GM21786 (cell line): Measurements from ENCODE around the gene MCMBP.
"Not testable (repeated sequence)": the region's sequence is repeated elsewhere in the genome, so short reads cannot be mapped to it uniquely, and the experiment has no call there.

ENCODE experiments used
- ATAC-seq: cut with Tn5 transposase; IDR thresholded peaks from one replicate; pipeline ENCODE4 v1.9.1; 2021; ENCODE audit not compliant: unreplicated experiment

MCMBP gene

DNA sequence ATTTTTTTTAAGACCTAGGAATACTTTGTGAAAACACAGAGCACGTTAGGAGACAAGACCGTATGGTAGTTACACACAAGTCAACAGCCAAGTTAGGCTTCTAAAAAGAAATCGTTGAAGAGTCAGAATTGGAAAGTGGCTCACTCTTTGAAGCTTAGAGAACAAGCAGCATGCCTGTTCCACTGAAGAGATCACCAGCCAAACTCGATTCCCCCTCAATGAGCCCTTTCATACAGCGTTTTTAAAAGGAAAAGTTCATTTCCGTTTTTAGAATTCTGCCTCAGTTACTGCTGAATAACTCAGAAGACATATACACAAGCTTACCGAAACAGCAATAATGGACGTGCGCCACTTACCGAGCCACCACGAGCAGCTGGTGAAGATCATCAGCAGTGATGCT is 41.0 kb downstream of the MCMBP start:
- no peak for ATAC-seq

DNA sequence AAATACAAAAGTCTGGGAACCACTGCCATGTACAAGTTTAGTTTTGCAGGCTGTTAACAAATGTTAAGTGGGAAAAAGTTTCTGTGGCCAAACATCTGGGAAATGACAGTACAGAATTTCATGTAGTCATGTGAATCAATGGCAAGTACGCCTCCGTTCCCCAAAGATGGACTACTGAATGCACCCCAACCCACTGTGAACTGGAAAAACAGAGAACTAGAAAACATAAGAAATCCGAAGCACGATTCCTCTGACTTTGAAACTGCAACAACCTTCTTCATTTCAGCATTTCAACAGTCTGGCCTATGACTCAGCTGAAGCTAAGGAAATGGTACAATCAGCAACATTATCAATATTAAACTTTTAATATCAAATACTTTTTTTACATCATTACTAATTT is 41.8 kb downstream of the MCMBP start:
- ATAC-seq, result no peak

DNA sequence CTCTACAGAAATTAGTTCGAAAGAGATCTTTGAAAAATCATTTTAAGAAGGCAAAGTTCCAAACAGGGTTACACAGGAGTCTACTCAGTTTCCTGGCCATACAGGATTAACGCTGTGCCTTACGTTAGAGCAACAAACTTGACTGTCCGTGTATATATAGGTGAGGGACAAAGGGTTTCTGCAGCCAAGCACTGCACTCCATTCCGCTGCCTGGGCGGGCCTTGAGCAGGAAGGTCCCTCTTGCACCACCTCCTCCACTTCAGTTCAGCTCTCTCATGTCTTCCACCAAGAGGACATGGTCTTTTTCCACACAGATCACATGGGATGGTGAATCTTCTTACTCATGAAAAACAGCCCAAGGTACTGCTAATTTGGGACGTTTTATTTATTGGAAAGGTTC is 43.2 kb downstream of the MCMBP start:
- ATAC-seq, result no peak

DNA sequence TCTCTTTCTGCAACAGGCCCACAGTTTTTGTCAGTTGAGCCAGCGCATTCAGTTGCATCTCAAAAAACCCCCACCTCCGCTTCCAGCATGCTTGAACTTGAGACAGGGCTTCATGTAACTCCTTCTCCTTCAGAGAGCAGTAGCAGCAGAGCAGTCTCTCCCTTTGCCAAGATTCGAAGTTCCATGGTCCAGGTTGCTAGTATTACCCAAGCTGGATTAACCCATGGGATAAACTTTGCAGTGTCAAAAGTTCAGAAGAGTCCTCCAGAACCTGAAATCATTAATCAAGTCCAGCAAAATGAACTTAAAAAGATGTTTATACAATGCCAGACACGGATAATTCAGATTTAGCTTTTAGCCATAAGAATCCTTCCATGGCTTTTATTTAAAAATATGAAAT is 45.2 kb downstream of the MCMBP start:
- ATAC-seq, result no peak

DNA sequence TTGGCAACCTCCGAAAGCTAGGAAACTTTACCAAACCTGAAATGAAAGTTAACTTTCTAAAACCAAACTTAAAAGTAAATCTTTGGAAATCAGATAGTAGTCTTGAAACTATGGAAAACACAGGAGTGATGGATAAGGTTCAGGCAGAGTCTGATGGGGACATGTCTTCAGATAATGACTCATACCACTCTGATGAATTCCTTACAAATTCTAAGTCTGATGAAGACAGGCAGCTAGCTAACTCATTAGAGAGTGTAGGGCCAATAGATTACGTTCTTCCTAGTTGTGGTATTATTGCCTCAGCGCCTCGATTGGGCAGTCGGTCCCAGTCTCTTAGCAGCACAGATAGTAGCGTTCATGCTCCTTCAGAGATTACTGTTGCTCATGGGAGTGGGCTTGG is 45.9 kb downstream of the MCMBP start:
- no peak for ATAC-seq

DNA sequence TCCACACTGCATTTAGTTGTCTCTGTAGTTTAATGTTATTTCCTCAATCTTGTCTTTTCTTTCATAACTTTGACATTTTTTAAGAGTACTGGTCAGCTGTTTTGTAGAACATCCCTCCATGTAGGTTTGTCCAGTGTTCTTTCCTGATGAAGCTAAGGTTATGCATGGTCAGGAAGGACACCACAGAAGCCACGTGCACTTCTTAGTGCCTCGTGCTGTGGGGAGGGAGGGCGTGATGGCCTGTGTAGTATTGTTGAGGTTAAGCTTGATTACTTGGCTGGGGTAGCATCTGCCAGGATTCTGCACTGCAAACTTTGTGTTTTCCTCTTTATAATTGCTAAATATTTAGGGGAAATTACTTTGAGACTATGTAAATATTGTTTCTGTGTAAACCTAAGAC is 48.3 kb downstream of the MCMBP start:
- no peak for ATAC-seq

DNA sequence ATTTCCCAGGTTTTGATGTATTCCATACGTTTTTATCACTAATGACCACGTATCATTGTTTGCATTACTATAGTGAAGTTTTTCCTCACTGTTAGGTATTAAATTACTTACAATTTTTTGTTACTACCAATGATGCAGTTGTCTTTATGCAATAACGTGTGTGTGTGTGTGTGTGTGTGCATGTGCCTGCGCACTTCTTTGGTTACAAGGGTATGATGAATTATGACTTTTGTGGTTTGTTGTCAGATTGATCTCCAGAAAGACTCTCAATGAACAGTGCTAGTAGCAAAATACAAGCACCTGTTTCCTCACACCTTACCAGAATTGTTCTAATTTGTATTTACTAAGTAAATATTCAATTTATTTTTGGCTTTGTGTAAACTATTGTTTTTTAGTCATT is 51.5 kb downstream of the MCMBP start:
- no peak for ATAC-seq

DNA sequence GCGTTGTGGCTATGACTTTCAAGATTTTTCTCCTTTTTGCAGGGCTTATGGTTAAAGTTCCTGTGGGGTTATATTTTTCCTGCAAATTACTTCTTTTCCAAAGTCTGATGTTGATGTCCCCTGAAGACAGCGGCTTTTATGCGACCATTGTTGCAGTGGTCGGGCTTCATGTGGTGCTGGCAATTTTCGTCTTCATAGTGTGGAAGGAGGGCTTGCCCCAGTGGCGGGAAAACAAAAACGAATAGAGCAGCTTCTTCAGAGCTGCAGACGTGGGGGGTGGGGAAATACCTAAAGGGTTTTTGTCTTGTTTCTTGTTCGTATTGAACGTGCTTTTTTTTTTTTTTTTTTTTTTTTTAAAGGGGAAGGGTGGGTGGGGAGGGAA is 53.8 kb downstream of the MCMBP start:
- no peak for ATAC-seq

DNA sequence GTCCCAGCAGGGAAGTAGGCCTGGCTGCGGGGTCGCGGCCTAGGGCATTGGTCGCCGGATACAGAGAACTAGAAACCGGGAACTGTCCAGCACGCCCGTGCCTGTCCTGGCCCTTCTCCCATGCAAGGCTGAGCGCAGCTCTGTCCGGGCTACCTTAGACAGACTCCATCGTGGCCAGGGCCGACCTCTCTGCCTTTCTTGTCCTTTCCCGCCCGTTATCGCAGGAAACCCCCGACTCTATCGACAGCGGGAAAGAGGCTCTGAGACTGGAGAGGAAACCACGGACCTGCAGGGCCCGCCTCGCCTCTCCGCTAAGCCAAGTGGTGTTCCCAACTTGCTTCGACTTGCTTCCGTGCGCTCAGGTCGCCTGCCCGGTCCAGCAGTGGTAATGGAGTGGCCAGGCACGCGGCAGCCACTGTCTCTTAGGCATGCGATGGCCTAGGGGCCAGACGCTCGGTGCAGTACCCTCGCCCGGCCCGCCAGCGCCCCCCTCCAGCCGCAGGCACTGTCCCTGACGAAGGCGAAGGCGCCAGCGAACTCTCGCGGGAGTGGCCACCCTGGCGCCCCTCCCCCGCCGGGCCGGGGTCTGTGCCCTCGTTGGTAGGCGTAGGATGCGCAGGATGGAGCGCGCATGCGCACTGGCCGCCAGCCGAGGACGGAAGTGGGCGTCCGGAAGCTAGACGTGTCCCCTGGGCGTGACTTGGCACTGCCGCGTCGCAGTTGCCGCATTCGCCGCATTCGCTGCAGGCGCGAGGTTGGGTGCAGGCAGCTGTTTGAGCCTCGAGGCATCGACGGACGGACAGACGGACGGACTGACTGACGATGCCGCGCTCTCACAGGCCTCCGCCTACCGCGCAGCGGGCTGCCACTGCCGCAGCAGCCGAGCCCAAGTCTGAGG is 54.4 kb downstream of the MCMBP start:
- ATAC-seq, result no peak

DNA sequence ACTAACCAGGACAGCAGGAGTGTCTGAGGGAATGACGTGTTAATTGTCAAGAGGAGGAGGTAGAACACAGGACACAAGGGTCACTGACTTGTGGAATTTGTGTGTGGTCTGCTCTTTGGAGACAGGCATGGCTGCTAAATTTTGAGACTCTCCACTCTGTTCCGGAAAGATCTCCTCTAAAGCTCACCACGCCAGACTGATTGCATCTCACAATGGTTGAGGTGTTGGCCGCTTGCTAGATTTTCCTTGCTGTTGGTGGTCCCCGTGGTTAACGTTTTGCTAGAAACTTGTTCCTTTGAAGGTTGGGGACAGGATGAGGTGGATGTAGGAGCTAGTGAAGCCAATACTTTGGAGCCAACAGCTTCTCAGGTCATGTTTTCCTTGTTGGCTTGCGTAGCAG is 57.0 kb downstream of the MCMBP start:
- ATAC-seq, result no peak

DNA sequence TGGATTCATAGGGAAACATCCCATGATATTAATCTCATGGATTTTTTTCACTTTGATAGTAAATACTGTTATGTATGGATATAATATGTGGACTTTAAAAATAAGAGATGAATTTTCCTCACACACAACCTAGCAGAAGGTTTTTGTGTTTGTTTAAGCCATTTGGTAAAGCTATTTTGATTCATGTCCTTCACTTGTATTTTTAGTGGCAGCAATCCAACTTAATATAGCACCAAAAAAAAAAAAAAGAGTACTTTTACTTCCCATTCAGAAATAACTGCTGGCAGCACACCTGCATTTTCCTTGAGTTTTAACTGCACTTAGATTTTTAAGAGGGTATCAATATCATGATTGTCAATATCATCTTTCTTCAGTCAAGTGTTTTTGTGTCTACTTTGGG is 60.0 kb downstream of the MCMBP start:
- no peak for ATAC-seq

DNA sequence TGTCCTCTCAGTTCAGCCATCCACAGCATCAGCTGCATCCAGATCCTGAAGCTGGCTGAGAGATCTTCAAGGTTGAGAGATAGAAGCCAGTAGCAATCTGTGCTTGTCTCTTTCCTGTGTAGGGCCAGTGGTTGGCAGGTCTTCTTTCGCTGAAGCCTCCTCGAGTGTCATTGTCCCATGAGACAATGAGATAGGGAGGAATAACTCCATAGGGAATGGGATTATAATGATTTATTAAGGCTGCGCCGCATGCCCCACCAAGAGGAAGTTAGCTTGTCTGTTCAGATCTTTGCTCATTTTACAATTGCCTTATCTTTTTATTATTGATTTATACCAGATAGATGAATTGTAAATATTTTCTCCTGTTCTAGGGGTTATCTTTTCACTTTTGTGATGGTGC is 61.5 kb downstream of the MCMBP start:
- ATAC-seq, result no peak

DNA sequence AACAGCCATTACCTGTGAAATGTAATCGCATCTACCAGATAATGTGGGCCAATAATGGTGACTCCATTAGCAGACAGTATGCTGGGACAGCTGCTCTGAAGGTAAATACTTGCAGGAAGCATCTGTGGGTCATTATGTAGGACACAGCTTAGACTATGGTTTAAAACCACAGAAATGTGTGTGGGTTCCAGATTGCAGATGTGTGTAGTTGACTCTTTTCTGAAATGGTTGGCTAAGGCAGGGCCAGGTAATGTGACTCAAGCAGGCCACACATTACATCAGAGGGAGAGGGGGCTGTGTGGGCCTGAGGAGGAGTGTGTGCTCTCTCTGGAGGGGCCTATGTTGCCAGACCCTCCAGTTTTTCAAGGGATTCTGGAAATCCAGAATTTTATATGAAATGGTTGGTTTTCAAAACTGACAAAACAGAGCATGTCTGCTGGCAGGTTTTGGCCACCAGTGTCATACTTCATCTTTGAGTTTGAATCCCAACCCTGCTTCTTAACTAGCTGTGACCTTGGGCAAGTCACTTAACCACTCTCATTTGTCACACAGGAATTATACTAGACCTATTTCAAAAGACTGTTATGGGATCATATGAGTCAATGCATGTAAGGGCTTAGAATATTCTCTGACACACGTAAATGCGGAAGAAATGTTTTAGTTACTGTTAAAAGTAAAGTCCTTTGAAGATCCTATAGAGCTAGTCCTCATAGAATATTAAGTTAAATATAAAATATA is 64.5 kb downstream of the MCMBP start:
- ATAC-seq, result peak; percentile 52

DNA sequence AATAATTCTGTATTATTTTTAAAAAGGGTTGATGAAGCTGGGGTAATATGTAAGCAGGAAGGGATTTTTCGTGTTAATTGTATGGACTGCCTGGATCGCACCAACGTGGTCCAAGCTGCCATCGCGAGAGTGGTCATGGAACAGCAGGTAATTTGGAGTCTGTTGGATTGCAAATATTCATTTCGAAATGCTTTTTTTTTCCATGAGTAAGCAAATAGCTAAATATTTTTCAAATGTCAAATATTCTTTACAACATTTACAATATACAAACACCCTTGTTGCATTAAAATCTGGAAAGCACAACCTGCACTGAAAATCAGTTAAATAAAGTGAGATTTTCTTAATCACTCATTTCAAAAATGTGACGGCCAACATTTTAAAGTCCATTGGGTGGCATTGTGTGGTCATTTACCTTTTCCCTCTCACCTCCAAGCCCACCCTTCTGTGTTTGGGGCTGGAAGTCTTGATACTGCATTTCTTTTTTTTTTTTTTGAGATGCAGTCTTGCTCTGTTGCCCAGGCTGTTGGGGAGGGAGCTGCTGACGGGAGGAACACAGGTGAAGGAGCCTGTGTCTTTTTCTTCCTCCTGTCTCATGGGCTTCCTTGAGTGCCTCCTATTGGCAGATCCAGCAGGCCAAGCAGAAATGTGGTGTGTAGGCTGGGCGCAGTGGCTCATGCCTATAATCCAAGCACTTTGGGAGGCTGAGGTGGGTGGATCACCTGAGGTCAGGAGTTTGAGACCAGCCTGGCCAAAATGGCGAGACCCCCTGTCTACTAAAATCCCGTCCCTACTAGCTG is 66.1 kb downstream of the MCMBP start:
- no peak for ATAC-seq

DNA sequence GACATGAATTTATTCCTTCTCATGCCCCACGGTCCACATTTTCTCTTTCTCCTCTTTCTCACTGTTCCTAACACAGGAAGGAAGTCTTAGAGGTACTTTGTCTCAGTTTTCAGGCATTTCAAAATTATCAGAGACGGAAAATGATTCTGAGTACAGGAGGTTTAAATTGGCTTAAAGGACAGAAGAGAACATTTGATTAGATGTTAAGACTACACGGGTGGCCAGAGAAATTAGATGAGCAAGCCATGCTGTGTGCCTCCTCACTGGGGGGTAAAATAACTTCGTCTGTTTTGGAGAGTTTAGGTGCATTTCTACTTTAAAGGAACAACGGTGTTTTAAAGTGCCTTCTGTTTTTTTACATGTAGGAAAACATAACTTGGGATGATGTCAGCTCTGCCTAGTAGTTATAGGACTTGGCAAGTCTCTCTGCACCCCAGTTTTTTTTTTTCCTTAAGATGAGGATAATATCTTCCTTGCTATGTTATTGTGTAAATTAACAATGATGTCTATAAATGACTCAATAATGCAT is 66.9 kb downstream of the MCMBP start:
- ATAC-seq, result no peak

DNA sequence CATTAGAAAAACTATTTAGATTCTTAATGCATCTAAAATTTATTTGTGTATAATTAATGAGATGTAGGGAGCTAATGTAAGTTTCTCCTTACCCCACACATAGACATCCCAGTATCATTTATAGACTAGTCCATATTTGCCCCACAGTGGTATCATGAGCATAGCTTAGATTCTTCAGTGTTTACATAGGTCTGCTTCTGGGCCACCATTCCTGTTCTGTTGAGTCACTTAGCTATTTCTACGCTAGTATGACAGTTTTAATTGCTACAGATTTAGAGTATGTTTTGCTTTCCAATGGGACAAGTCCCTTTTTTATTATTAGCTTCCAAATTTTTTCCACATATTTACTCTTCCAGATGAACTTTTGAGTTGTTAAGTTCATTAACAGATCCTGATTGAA is 69.4 kb downstream of the MCMBP start:
- ATAC-seq, result no peak

DNA sequence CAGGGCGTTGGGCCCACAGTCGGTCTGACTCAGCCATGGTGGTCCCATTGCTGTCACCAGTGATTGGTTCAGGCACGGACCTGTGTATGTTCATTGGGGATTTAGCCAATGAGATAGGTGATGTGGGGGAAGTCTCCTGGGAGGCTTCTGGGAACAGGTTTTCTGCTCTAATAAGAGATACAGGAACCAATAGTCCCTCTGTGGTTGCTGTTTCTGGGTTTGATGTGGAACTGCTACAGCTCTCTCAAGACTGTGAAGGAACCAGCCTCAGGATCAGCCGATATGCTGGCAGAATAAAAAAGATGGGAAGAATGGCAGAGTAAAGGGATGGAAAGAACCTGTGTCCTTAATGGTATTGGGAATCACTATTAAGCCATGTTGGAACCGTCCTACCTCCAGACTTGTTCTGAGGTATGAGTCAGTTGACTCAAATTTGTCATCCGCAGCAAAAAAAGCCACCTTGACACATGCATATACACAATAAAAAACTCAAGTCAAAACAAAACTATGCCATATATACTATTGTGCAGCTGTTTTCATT is 70.6 kb downstream of the MCMBP start:
- ATAC-seq, result no peak

DNA sequence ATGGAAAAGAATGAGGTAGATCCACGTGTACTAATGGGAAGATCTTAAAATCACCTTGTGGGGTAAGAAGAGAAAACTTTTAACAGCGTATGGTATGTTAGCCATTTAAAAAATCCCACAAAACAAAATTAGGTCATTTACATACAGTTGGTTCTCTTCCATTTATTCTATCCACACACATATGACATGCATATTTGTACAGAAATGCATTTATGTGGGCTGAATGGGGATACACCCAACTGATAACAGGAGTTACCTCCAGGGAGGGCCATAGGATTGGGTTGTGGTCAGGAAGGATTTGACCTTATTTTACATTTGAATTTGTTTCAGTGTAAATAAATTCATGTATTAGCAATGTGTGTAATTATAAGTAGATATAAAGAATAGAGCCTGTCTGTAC is 71.5 kb downstream of the MCMBP start:
- ATAC-seq, result no peak

DNA sequence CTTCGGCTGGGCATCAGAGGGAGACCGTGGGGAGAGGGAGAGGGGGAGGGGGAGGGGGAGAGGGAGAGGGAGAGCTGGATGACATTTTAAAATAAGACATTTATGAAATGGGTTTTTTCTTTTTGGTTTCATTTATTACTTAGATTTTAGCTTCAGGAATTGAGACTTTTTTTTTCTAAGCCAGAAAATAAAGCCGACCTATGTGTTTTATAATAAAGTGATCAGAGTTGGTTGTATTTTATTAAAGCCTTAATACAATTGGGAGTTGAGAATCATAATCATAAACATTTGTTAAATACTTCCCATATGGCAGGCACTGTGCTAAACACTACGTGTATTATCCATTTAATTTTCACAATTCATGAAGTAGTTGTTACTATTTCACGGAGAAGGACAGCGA is 76.6 kb downstream of the MCMBP start:
- no peak for ATAC-seq

DNA sequence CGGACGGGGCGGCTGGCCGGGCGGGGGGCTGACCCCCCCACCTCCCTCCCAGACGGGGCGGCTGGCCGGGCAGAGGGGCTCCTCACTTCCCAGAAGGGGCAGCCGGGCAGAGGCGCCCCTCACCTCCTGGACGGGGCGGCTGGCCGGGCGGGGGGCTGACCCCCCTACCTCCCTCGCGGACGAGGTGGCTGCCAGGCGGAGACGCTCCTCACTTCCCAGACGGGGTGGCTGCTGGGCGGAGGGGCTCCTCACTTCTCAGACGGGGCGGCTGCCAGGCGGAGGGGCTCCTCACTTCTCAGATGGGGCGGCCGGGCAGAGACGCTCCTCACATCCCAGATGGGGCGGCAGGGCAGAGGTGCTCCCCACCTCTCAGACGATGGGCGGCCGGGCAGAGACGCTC is 77.5 kb downstream of the MCMBP start:
- ATAC-seq, result not testable (repeated sequence)

DNA sequence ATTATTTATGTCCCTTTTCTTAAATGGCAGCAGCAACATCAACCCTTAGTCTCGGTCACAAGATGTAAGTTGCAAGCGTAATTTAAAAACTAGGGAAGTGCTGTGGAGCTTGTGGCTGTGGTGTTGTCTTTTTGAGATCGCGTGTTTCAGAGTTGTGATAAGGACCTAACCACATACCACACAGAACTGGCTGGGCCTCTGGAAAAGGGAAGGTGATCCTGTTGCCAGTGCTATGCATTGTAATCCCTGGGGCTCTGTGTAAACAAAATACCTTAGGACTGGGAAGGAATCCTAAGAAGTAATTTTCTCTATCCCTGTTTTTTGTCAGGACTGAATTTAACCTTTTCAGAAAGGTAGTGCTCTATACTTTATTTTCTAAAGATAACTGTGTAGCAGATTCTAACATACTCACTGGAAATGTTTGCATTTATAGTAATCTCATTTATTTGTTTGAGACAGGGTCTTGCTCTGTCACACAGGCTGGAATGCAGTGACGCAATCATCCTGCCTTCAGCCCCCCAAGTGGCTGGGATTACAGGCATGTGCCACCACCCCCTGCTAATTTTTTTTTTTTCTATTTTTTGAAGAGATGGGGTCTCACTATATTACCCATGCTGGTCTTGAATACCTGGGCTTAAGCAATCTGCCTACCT is 86.4 kb downstream of the MCMBP start:
- no peak for ATAC-seq
